Measurements from ENCODE around the gene OPN1LW. TPM values are rescaled to one million over a fixed set of nuclear protein-coding genes. Genes with fewer than 3 reads are reported as not detected.

OPN1LW gene
- total RNA-seq, 1 experiment from 2014 or later: not detected

GRCh38 chrX:154140206-154140605 is 3.8 kb upstream of the OPN1LW start:
- no peak for TF ChIP-seq CTCF (IDR thresholded peaks at IDR 0.05; ENCODE audit: insufficient read depth in 1 of 2, low read depth in 1 of 2, low read length in 1 of 2, severe bottlenecking in 1 of 2, unreplicated experiment in 1 of 2)
- H3K4me3 Mint-ChIP-seq (ENCODE audit: unreplicated experiment): no peak overlapping the region
- ChIA-PET CTCF (no interaction called here), POLR2A (no interaction called here)
- intact Hi-C loops (cut with micrococcal nuclease; ENCODE audit: unreplicated experiment): no loop called here
- H3K4me3 ChIP-seq (ENCODE audit: low read depth, low read length): no peak overlapping the region
- H3K4me1 ChIP-seq: no peaks in the 10 kb centered on the region
- H3K27me3 ChIP-seq (replicated peaks; ENCODE audit: control insufficient read depth, insufficient read depth, low read length): no peaks in the 10 kb centered on the region
- H3K27ac Mint-ChIP-seq (ENCODE audit: unreplicated experiment): no peak overlapping the region
- H3K4me1 Mint-ChIP-seq (ENCODE audit: low read depth, unreplicated experiment): no peaks in the 10 kb centered on the region
- no peak for DNase-seq
- no peaks in the 10 kb centered on the region for H3K9me3 ChIP-seq
- H3K27me3 Mint-ChIP-seq (ENCODE audit: insufficient read depth, unreplicated experiment): no peaks in the 10 kb centered on the region
- no TSS peak for BruUV-seq (replicated peaks)
- no peaks in the 10 kb centered on the region for H3K36me3 ChIP-seq (ENCODE audit: control insufficient read depth, insufficient read depth, low read length)
- H3K36me3 Mint-ChIP-seq (ENCODE audit: insufficient read depth, unreplicated experiment): no peaks in the 10 kb centered on the region
- no peaks in the 10 kb centered on the region for H3K9me3 Mint-ChIP-seq (ENCODE audit: unreplicated experiment)

GRCh38 chrX:154140742-154141141 is 3.3 kb upstream of the OPN1LW start:
- POLR2A ChIA-PET: no interaction called here
- TF ChIP-seq CTCF (IDR thresholded peaks at IDR 0.05; ENCODE audit: insufficient read depth in 1 of 2, low read depth in 1 of 2, low read length in 1 of 2, severe bottlenecking in 1 of 2, unreplicated experiment in 1 of 2): no peak
- intact Hi-C loops (cut with micrococcal nuclease; ENCODE audit: unreplicated experiment): no loop called here
- Mint-ChIP-seq H3K27ac (ENCODE audit: unreplicated experiment) (no peak overlapping the region), H3K4me1 (ENCODE audit: low read depth, unreplicated experiment) (no peaks in the 10 kb centered on the region), H3K36me3 (ENCODE audit: insufficient read depth, unreplicated experiment) (no peaks in the 10 kb centered on the region), H3K4me3 (ENCODE audit: unreplicated experiment) (no peak overlapping the region), H3K9me3 (ENCODE audit: unreplicated experiment) (no peaks in the 10 kb centered on the region), H3K27me3 (ENCODE audit: insufficient read depth, unreplicated experiment) (no peaks in the 10 kb centered on the region)
- no peaks in the 10 kb centered on the region for H3K4me1 ChIP-seq
- H3K4me3 ChIP-seq (ENCODE audit: low read depth, low read length): no peak overlapping the region
- H3K9me3 ChIP-seq: no peaks in the 10 kb centered on the region
- BruUV-seq (replicated peaks): no TSS peak
- no peaks in the 10 kb centered on the region for H3K36me3 ChIP-seq (ENCODE audit: control insufficient read depth, insufficient read depth, low read length)
- DNase-seq: no peak
- no peaks in the 10 kb centered on the region for H3K27me3 ChIP-seq (replicated peaks; ENCODE audit: control insufficient read depth, insufficient read depth, low read length)
- CTCF ChIA-PET: no interaction called here

- H3K4me1 Mint-ChIP-seq (ENCODE audit: low read depth, unreplicated experiment): no peaks in the 10 kb centered on the region
- H3K27me3 ChIP-seq (replicated peaks; ENCODE audit: control insufficient read depth, insufficient read depth, low read length): no peaks in the 10 kb centered on the region
- H3K36me3 ChIP-seq (ENCODE audit: control insufficient read depth, insufficient read depth, low read length): no peaks in the 10 kb centered on the region
- no peaks in the 10 kb centered on the region for H3K9me3 ChIP-seq
- intact Hi-C loops (cut with micrococcal nuclease; ENCODE audit: unreplicated experiment): no loop called here
- no peaks in the 10 kb centered on the region for H3K36me3 Mint-ChIP-seq (ENCODE audit: insufficient read depth, unreplicated experiment)
- DNase-seq: no peak
- H3K4me1 ChIP-seq: no peaks in the 10 kb centered on the region
- TF ChIP-seq CTCF (IDR thresholded peaks at IDR 0.05; ENCODE audit: insufficient read depth in 1 of 2, low read depth in 1 of 2, low read length in 1 of 2, severe bottlenecking in 1 of 2, unreplicated experiment in 1 of 2): no peak
- ChIA-PET CTCF (interaction anchor here (0.6 kb wide), 1 partner anchor 189 kb away, joined by 4 read pairs; no protein-coding TSS in a partner anchor), POLR2A (no interaction called here)
- H3K27me3 Mint-ChIP-seq (ENCODE audit: insufficient read depth, unreplicated experiment): no peaks in the 10 kb centered on the region
- H3K9me3 Mint-ChIP-seq (ENCODE audit: unreplicated experiment): no peaks in the 10 kb centered on the region
- H3K4me3 Mint-ChIP-seq (ENCODE audit: unreplicated experiment): no peak overlapping the region
- H3K4me3 ChIP-seq (ENCODE audit: low read depth, low read length): no peak overlapping the region
- BruUV-seq (replicated peaks): no TSS peak
- H3K27ac Mint-ChIP-seq (ENCODE audit: unreplicated experiment): no peak overlapping the region
Observed at GRCh38 chrX:154142386-154142785, 1.7 kb upstream of the OPN1LW start.

Measured in Caco-2 (cell line).